Pancreas (tissue), 10 donors: ENCODE results near the gene DPY19L1. TPM values are rescaled to one million over a fixed set of nuclear protein-coding genes. Genes with fewer than 3 reads are reported as not detected.
"Not testable (repeated sequence)": the region's sequence is repeated elsewhere in the genome, so short reads cannot be mapped to it uniquely, and the experiment has no call there.

ENCODE experiments used
- ATAC-seq, 4 donors: fragments of 200-7000 bp; cut with Tn5 transposase; one replicate each; pipeline versions ENCODE4 v1.8.0 to v1.9.1; 2020; ENCODE audit warnings: mild to moderate bottlenecking in 4 of 4, moderate library complexity in 4 of 4
- DNase-seq, 6 donors: peaks; one replicate each; pipeline ENCODE4 v3.0.0-alpha.2; 2020
- FAIRE-seq: peaks from 2 replicates; lab custom pipeline; 2012; peaks lifted over from hg19 to GRCh38; lab: Jason Lieb, UNC
- H3K27ac ChIP-seq, 4 donors: fragments of 200-600 bp; sonication (generic); 1 replicate in 3 of 4; 2 replicates in 1 of 4; pipeline versions ENCODE4 v1.5.0 to v1.8.0; 2020
- H3K27me3 ChIP-seq, 4 donors: fragments of 200-600 bp; one replicate each; pipeline ENCODE4 v1.8.0; 2021
- H3K36me3 ChIP-seq, 3 donors: fragments of 200-600 bp; sonication (generic) in 1 of 3; one replicate each; pipeline versions ENCODE4 v1.5.0 to v1.8.0; 2020 to 2021
- H3K4me1 ChIP-seq, 3 donors: fragments of 200-600 bp; one replicate each; pipeline ENCODE4 v1.8.0; 2021
- H3K4me3 ChIP-seq, 4 donors: fragments of 200-600 bp; sonication (generic) in 2 of 4; one replicate each; pipeline versions ENCODE4 v1.5.0 to v1.8.0; 2020 to 2021
- H3K9me3 ChIP-seq, 4 donors: fragments of 200-600 bp; one replicate each; pipeline ENCODE4 v1.8.0; 2021
- CTCF ChIP-seq, 4 donors: fragments of 200-600 bp; sonication (generic) in 3 of 4; IDR thresholded peaks; one replicate each; pipeline versions ENCODE4 v1.5.0 to v1.8.0; 2021; ENCODE audit warnings: antibody characterized with exemption in 4 of 4
- WGBS, 2 donors: extraction: QIAGEN DNeasy Blood & Tissue Kit; methylation state at CpG; one replicate each; pipeline ENCODE4 v1.1.7; 2013; 5-methylcytosine and 5-hydroxymethylcytosine counted together
- intact Hi-C, 3 donors: fragments of 100-400 bp; cut with DNase I; formaldehyde crosslinking; loops; one replicate each; pipeline versions ENCODE4 v1.11.1 to v1.14.2; 2022
- polyA plus RNA-seq, 2 donors: library from polyadenylated mRNA; stranded (reverse); fragments of 200-250 nt; gene quantifications; one replicate each; pipeline ENCODE4 v1.2.3, GENCODE V29; 2013
- total RNA-seq, 6 donors: library from RNA; stranded (reverse); fragmentation: NEBNext Ultra II Directional in 4 of 6; extraction: Animal tissue kit (Norgen Biotek cat#: 25700) in 4 of 6; gene quantifications; one replicate each; pipeline versions ENCODE4 v1.2.1 to v1.2.4, GENCODE V29; 2021 to 2023
- donor health status: healthy with polysubstance abuse.
- donor health status: DM: no; HTN: no; CAD: no; lungs with moderate emphysema.
- donor health status: DM: no; HTN: no; CAD: no.
- donor health status: control.
- donor health status: control.
- donor health status: Bipolar disorder and iron deficiency.
- donor health status: DM: yes; HTN: yes; CAD: no.
- donor health status: DM: no; HTN: no; CAD: no.
- donor health status: DM: no; HTN: no; CAD: no.
- donor health status: DM: yes; HTN: yes; CAD: no.

Gene DPY19L1
- total and polyA plus RNA-seq, 8 donors = 1.6 to 12.9 (median 5.7) TPM

- FAIRE-seq (no peak), DNase-seq (no peak), ATAC-seq (no peak)
- TF ChIP-seq CTCF (IDR thresholded peaks at IDR 0.05) = no peak
- H3K4me3 ChIP-seq = no peak overlapping the region
- H3K4me1 ChIP-seq = no peaks in the 10 kb centered on the region
- WGBS, 2 donors = 74 to 88% methylated on average over 2 of the region's 2 CpGs
- H3K9me3 ChIP-seq = no peaks in the 10 kb centered on the region
- H3K27me3 ChIP-seq = no peaks in the 10 kb centered on the region
- H3K27ac ChIP-seq = no peak overlapping the region
- H3K36me3 ChIP-seq = no peaks in the 10 kb centered on the region
- intact Hi-C loops = no loop called here
These were observed 121.0 kb downstream of the DPY19L1 start for GRCh38 chr7:34916267-34916666.

GRCh38 chr7:34912236-34912635 lies 125.0 kb downstream of the DPY19L1 start:
- no peaks in the 10 kb centered on the region for H3K4me1 ChIP-seq

GRCh38 chr7:34906266-34906850 lies 130.9 kb downstream of the DPY19L1 start:
- H3K36me3 ChIP-seq, H3K9me3 ChIP-seq, H3K27me3 ChIP-seq, ATAC-seq, H3K4me1 ChIP-seq, DNase-seq, H3K27ac ChIP-seq, FAIRE-seq: not testable (repeated sequence)
- H3K4me3 ChIP-seq = peak overlapping the region in 1 of 4 donors; percentile 24
- intact Hi-C loops = loop anchor here in 1 of 3 donors (10.0 kb wide), 1 partner anchor 62 kb away; no protein-coding TSS in a partner anchor
- WGBS, 2 donors = 23 to 27% methylated on average over 28 to 30 of the region's 30 CpGs

More at GRCh38 chr7:34912236-34912635, 125.0 kb downstream of the DPY19L1 start:
- H3K4me3 ChIP-seq = no peak overlapping the region
- no peak for TF ChIP-seq CTCF (IDR thresholded peaks at IDR 0.05)
- H3K27ac ChIP-seq = no peak overlapping the region
- ATAC-seq (no peak), DNase-seq (no peak), FAIRE-seq (no peak)
- no peaks in the 10 kb centered on the region for H3K9me3 ChIP-seq
- no peaks in the 10 kb centered on the region for H3K27me3 ChIP-seq
- H3K36me3 ChIP-seq = no peaks in the 10 kb centered on the region
- intact Hi-C loops = no loop called here
- WGBS, 2 donors = 90 to 100% methylated on average over 2 of the region's 2 CpGs

GRCh38 chr7:34904987-34905386 lies 132.3 kb downstream of the DPY19L1 start:
- 58 to 61% methylated on average over 4 of the region's 4 CpGs for WGBS, 2 donors
- no peaks in the 10 kb centered on the region for H3K36me3 ChIP-seq
- H3K27ac ChIP-seq = no peak overlapping the region
- H3K4me1 ChIP-seq = no peaks in the 10 kb centered on the region
- FAIRE-seq (no peak), DNase-seq (no peak), ATAC-seq (no peak)
- intact Hi-C loops = loop anchor here in 1 of 3 donors (10.0 kb wide), 1 partner anchor 60 kb away; no protein-coding TSS in a partner anchor
- no peaks in the 10 kb centered on the region for H3K9me3 ChIP-seq
- no peaks in the 10 kb centered on the region for H3K27me3 ChIP-seq
- TF ChIP-seq CTCF (IDR thresholded peaks at IDR 0.05) = no peak
- H3K4me3 ChIP-seq = no peak overlapping the region

- H3K9me3 ChIP-seq, ATAC-seq, DNase-seq, H3K27ac ChIP-seq, FAIRE-seq, H3K27me3 ChIP-seq, H3K4me3 ChIP-seq, H3K4me1 ChIP-seq, H3K36me3 ChIP-seq: not testable (repeated sequence)
- intact Hi-C loops = loop anchor here in 1 of 3 donors (10.0 kb wide), 1 partner anchor 59 kb away; no protein-coding TSS in a partner anchor
- WGBS, 2 donors = 72 to 86% methylated on average over 2 of the region's 2 CpGs
These were observed 133.4 kb downstream of the DPY19L1 start for GRCh38 chr7:34903921-34904320.

GRCh38 chr7:34902182-34902581 lies 135.1 kb downstream of the DPY19L1 start:
- H3K36me3 ChIP-seq = no peaks in the 10 kb centered on the region
- no peak overlapping the region for H3K4me3 ChIP-seq
- no peaks in the 10 kb centered on the region for H3K4me1 ChIP-seq
- no peak overlapping the region for H3K27ac ChIP-seq
- TF ChIP-seq CTCF (IDR thresholded peaks at IDR 0.05) = no peak
- no peak for ATAC-seq
- intact Hi-C loops = loop anchor here in 1 of 3 donors (10.0 kb wide), 1 partner anchor 57 kb away; no protein-coding TSS in a partner anchor
- no peaks in the 10 kb centered on the region for H3K9me3 ChIP-seq
- DNase-seq = no peak
- no peak for FAIRE-seq
- WGBS, 2 donors = 86 to 91% methylated on average over 6 of the region's 6 CpGs
- no peaks in the 10 kb centered on the region for H3K27me3 ChIP-seq
